Endothelial cell of umbilical vein (primary cell): ENCODE measurements around the gene C14orf180.

Experiments
- CTCF ChIP-seq, 2 donors: IDR thresholded peaks; 1 replicate in 1 of 2; 2 replicates in 1 of 2; pipeline ENCODE4 v1.5.1; 2011; ENCODE audit warnings: low read length in 2 of 2, mild to moderate bottlenecking in 2 of 2, moderate library complexity in 2 of 2, control low read depth in 1 of 2, inconsistent platforms in 1 of 2, low read depth in 1 of 2; ENCODE audit not compliant: insufficient read depth in 1 of 2; ENCODE audit errors: extremely low read depth in 1 of 2
- EZH2 ChIP-seq: IDR thresholded peaks from 2 replicates; pipeline ENCODE4 v1.6.1; 2012; ENCODE audit warnings: borderline replicate concordance, low read depth, mild to moderate bottlenecking, moderate library complexity, low read length, inconsistent platforms; ENCODE audit not compliant: severe bottlenecking
- FOS ChIP-seq: IDR thresholded peaks from 2 replicates; pipeline ENCODE4 v1.6.1; 2011; ENCODE audit warnings: mild to moderate bottlenecking, low read length, moderate library complexity, borderline replicate concordance; ENCODE audit not compliant: insufficient read depth
- GATA2 ChIP-seq: IDR thresholded peaks from 2 replicates; pipeline ENCODE4 v1.7.0; 2011; ENCODE audit warnings: low read depth, mild to moderate bottlenecking, moderate library complexity, mixed read lengths, low read length; ENCODE audit not compliant: insufficient read length, insufficient read depth
- JUN ChIP-seq: IDR thresholded peaks from 2 replicates; pipeline ENCODE4 v1.6.1; 2011; ENCODE audit warnings: borderline replicate concordance, low read depth; ENCODE audit not compliant: insufficient read length, insufficient read depth
- MAX ChIP-seq: IDR thresholded peaks from 2 replicates; pipeline ENCODE4 v1.6.1; 2011; ENCODE audit not compliant: insufficient read depth, insufficient read length
- MYC ChIP-seq: IDR thresholded peaks from one replicate; pipeline ENCODE4 v1.6.1; 2011; ENCODE audit warnings: mild to moderate bottlenecking, low read depth, low read length
- POLR2A ChIP-seq: IDR thresholded peaks from 2 replicates; pipeline ENCODE4 v1.6.1; 2012; ENCODE audit warnings: low read depth, mild to moderate bottlenecking, control low read depth, low read length
- POLR2AphosphoS5 ChIP-seq: IDR thresholded peaks from 2 replicates; pipeline ENCODE4 v1.6.1; 2012; ENCODE audit warnings: low read depth, mild to moderate bottlenecking, control low read depth, low read length, moderate library complexity; ENCODE audit not compliant: insufficient read depth

GRCh38 chr14:104572668-104573067 is 6.9 kb upstream of the C14orf180 start:
- TF ChIP-seq CTCF (IDR thresholded peaks at IDR 0.05; ENCODE audit: extremely low read depth in 1 of 2, insufficient read depth in 1 of 2, low read depth in 1 of 2, low read length in 2 of 2) (no peak), POLR2A (no peak), EZH2 (no peak), POLR2AphosphoS5 (no peak), MAX (no peak), FOS (no peak), GATA2 (no peak), JUN (no peak), MYC (no peak)
